DMS 273 (cell line): ENCODE results near the gene FBXL15.
A peak's percentile ranks its signal among the peaks of the same experiment; 100 is the strongest.

ENCODE experiments used
- DNase-seq: peaks from one replicate; lab custom pipeline; 2025; ENCODE audit not compliant: unreplicated experiment; lab: John Stamatoyannopoulos, UW

The FBXL15 gene

GRCh38 chr10:102397222-102398171 is 23.1 kb upstream of the FBXL15 start:
- DNase-seq: no peak

GRCh38 chr10:102398172-102399020 is 22.2 kb upstream of the FBXL15 start:
- DNase-seq: no peak

- DNase-seq: peak; percentile 91
These were observed 21.2 kb upstream of the FBXL15 start for GRCh38 chr10:102399217-102400021.

- peak; percentile 31 for DNase-seq
These were observed 20.6 kb upstream of the FBXL15 start for GRCh38 chr10:102400076-102400475.

GRCh38 chr10:102400598-102401341 is 19.9 kb upstream of the FBXL15 start:
- DNase-seq: no peak

- DNase-seq: no peak
These were observed 19.3 kb upstream of the FBXL15 start for GRCh38 chr10:102401342-102401654.

GRCh38 chr10:102401735-102402511 is 18.7 kb upstream of the FBXL15 start:
- no peak for DNase-seq

- DNase-seq: no peak
These were observed 18.1 kb upstream of the FBXL15 start for GRCh38 chr10:102402512-102402896.

GRCh38 chr10:102403115-102403514 is 17.5 kb upstream of the FBXL15 start:
- DNase-seq: no peak

- DNase-seq: no peak
These were observed 16.1 kb upstream of the FBXL15 start for GRCh38 chr10:102404361-102405107.

GRCh38 chr10:102405108-102405571 is 15.5 kb upstream of the FBXL15 start:
- no peak for DNase-seq

- no peak for DNase-seq
These were observed 15.0 kb upstream of the FBXL15 start for GRCh38 chr10:102405632-102406031.

- DNase-seq: no peak
These were observed 13.8 kb upstream of the FBXL15 start for GRCh38 chr10:102406815-102407214.

- DNase-seq: no peak
These were observed 13.1 kb upstream of the FBXL15 start for GRCh38 chr10:102407425-102408130.

GRCh38 chr10:102408131-102408727 is 12.4 kb upstream of the FBXL15 start:
- DNase-seq: no peak

- peak; percentile 58 for DNase-seq
These were observed 11.7 kb upstream of the FBXL15 start for GRCh38 chr10:102408728-102409603.
